ENCODE data around the gene ABHD6. TPM values are rescaled to one million over a fixed set of nuclear protein-coding genes. Genes with fewer than 3 reads are reported as not detected.

ABHD6 gene
- total and polyA plus RNA-seq, 9 of the 15 experiments (the other 6 are each of a cell fraction or from before 2014, with no cell fraction given): 0.53 to 3.6 (median 2.5) TPM

GRCh38 chr3:58299075-58299474 lies 61.5 kb downstream of the ABHD6 start (continued):
- TF ChIP-seq, protein P1, sequence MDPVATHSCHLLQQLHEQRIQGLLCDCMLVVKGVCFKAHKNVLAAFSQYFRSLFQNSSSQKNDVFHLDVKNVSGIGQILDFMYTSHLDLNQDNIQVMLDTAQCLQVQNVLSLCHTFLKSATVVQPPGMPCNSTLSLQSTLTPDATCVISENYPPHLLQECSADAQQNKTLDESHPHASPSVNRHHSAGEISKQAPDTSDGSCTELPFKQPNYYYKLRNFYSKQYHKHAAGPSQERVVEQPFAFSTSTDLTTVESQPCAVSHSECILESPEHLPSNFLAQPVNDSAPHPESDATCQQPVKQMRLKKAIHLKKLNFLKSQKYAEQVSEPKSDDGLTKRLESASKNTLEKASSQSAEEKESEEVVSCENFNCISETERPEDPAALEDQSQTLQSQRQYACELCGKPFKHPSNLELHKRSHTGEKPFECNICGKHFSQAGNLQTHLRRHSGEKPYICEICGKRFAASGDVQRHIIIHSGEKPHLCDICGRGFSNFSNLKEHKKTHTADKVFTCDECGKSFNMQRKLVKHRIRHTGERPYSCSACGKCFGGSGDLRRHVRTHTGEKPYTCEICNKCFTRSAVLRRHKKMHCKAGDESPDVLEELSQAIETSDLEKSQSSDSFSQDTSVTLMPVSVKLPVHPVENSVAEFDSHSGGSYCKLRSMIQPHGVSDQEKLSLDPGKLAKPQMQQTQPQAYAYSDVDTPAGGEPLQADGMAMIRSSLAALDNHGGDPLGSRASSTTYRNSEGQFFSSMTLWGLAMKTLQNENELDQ (CRISPR knock-in tag; IDR thresholded peaks at IDR 0.05; ENCODE audit: borderline replicate concordance): no peak
- TF ChIP-seq, protein P2, sequence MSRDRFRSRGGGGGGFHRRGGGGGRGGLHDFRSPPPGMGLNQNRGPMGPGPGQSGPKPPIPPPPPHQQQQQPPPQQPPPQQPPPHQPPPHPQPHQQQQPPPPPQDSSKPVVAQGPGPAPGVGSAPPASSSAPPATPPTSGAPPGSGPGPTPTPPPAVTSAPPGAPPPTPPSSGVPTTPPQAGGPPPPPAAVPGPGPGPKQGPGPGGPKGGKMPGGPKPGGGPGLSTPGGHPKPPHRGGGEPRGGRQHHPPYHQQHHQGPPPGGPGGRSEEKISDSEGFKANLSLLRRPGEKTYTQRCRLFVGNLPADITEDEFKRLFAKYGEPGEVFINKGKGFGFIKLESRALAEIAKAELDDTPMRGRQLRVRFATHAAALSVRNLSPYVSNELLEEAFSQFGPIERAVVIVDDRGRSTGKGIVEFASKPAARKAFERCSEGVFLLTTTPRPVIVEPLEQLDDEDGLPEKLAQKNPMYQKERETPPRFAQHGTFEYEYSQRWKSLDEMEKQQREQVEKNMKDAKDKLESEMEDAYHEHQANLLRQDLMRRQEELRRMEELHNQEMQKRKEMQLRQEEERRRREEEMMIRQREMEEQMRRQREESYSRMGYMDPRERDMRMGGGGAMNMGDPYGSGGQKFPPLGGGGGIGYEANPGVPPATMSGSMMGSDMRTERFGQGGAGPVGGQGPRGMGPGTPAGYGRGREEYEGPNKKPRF (IDR thresholded peaks at IDR 0.05; ENCODE audit: low read depth, low read length): no peak

DNA sequence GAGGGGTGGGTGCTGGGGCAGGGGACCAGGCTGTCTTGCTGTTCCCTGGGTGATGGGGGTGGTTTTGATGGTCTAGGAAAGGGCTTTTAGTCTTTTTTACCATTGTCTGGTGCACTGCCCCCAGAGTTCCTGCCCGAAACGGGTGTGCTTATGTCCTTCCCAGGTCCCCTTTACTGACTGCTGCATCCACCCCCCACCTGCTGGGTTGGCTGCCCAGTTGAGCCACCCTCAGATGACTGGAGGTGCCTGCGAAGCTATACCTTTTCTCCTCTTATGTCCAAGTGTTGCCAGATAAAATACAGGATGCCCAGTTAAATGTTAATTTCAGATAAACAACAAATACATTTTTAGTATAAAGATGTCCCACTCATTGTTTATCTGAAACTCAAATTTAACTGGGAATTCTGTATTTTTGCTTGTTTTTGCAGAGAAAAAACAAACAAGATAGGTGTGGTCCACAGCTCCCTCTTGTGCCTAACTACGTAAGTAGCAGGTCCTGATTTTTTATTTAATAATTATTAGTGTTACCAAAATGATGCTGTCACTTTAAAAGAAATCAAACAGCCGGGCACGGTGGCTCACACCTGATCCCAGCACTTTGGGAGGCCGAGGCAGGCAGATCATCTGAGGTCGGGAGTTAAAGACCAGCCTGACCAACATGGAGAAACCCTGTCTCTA lies 62.4 kb downstream of the ABHD6 start:
- no peaks in the 10 kb centered on the region for H3K79me2 ChIP-seq (ENCODE audit: control insufficient read depth, insufficient read depth, low read length)
- DNase-seq (ENCODE audit: extremely low read depth in 1 of 4, low spot score in 3 of 4) (no peak), FAIRE-seq (no peak), ATAC-seq (no peak)
- H3K36me3 ChIP-seq (ENCODE audit: control insufficient read depth, insufficient read depth, low read length): no peaks in the 10 kb centered on the region
- no peak overlapping the region for H3K4me3 ChIP-seq
- in situ Hi-C loops (cut with MboI) (loop anchor here (10.0 kb wide), 1 partner anchor 295 kb away; the partner anchor contains the start of gene FLNB), intact Hi-C loops (cut with micrococcal nuclease) (loop anchor here (1.0 to 10.0 kb wide), 3 partner anchors 63 to 335 kb away; partner anchors contain the start of gene ABHD6)
- WGBS (ENCODE audit: insufficient coverage, low coverage, missing lambda C conversion rate): 0% methylated on average over 8 of the region's 8 CpGs
- no peak overlapping the region for H3K9ac ChIP-seq (ENCODE audit: insufficient read depth in 1 of 2, low read depth in 2 of 2, low read length in 2 of 2)
- CTCF ChIA-PET (ENCODE audit: low intra/inter-chr PET ratio): interaction anchor here (1.0 to 2.4 kb wide), 2 partner anchors 112 to 122 kb away, joined by 3 to 27 read pairs; no protein-coding TSS in a partner anchor
- no TSS peak for BruUV-seq (replicated peaks)
- no peaks in the 10 kb centered on the region for H4K20me1 ChIP-seq (replicated peaks; ENCODE audit: control insufficient read depth, insufficient read depth, low read length)
- H3K4me2 ChIP-seq (ENCODE audit: insufficient read depth, low read length): no peak overlapping the region
- H3K4me1 ChIP-seq (replicated peaks in 1 of 2; ENCODE audit: control insufficient read depth in 2 of 2, insufficient read depth in 2 of 2, low read length in 2 of 2): no peaks in the 10 kb centered on the region
- peaks cover 5% of the 10 kb centered on the region; the same call in 1 of the 2 replicates for H3K9me3 ChIP-seq (replicated peaks; ENCODE audit: control insufficient read depth, insufficient read depth, low read depth, low read length)
- H3K27ac ChIP-seq (ENCODE audit: extremely low read depth, low read depth, low read length): no peak overlapping the region
- H3K9me1 ChIP-seq (ENCODE audit: control insufficient read depth, insufficient read depth, low read length): no peaks in the 10 kb centered on the region
- POLR2A ChIA-PET: no interaction called here
- no peak overlapping the region for H2AFZ ChIP-seq (ENCODE audit: low read depth, low read length)
- peaks cover 0 to 21% of the 10 kb centered on the region in 2 experiments; a peak in 2 of 5 replicates for H3K27me3 ChIP-seq (ENCODE audit: control insufficient read depth in 2 of 2, insufficient read depth in 2 of 2, low read length in 2 of 2)
- TF ChIP-seq RAD21 (CRISPR knock-in tag; conservative IDR thresholded peaks at IDR 0.05 in 1 of 2, IDR thresholded peaks at IDR 0.05 in 1 of 2): peak; percentile 52 to 59
- no peak for TF ChIP-seq SNRNP70 (optimal IDR thresholded peaks at IDR 0.05; ENCODE audit: low read depth, low read length)
- no peak for TF ChIP-seq CEBPG (CRISPR knock-in tag; IDR thresholded peaks at IDR 0.05)
- TF ChIP-seq CEBPG (tag; conservative IDR thresholded peaks at IDR 0.05 in 1 of 2, IDR thresholded peaks at IDR 0.05 in 1 of 2): no peak

Data from K562 (cell line).